Mucosa of descending colon (tissue), 3 donors: ENCODE measurements around the gene TBX15. TPM values are rescaled to one million over a fixed set of nuclear protein-coding genes. Genes with fewer than 3 reads are reported as not detected.

Source experiments
- ATAC-seq: fragments of 200-7000 bp; cut with Tn5 transposase; one replicate; pipeline ENCODE4 v1.9.1; 2020; ENCODE audit warnings: mild to moderate bottlenecking, moderate library complexity
- DNase-seq, 3 donors: peaks; one replicate each; pipeline ENCODE4 v3.0.0-alpha.2; 2020
- H3K36me3 ChIP-seq: fragments of 200-600 bp; one replicate; pipeline ENCODE4 v1.8.0; 2021; ENCODE audit warnings: low read depth, mild to moderate bottlenecking
- H3K4me1 ChIP-seq: fragments of 200-600 bp; one replicate; pipeline ENCODE4 v1.8.0; 2021; ENCODE audit warnings: low read depth, mild to moderate bottlenecking
- H3K4me3 ChIP-seq: fragments of 200-600 bp; one replicate; pipeline ENCODE4 v1.8.0; 2021; ENCODE audit warnings: mild to moderate bottlenecking
- H3K9me3 ChIP-seq: fragments of 200-600 bp; one replicate; pipeline ENCODE4 v1.8.0; 2021; ENCODE audit warnings: mild to moderate bottlenecking
- intact Hi-C, 2 donors: fragments of 100-400 bp; cut with DNase I in 1 of 2; cut with micrococcal nuclease in 1 of 2; formaldehyde crosslinking; loops; one replicate each; pipeline versions ENCODE4 v1.11.0 to v1.11.1; 2022; cut with DNase I, micrococcal nuclease
- total RNA-seq, 3 donors: library from RNA; stranded (reverse); fragmentation: NEBNext Ultra II Directional in 2 of 3; extraction: Animal tissue kit (Norgen Biotek cat#: 25700) in 2 of 3; gene quantifications; one replicate each; pipeline versions ENCODE4 v1.2.1 to v1.2.4, GENCODE V29; 2021 to 2023
- TF ChIP-seq, protein P1 (sequence below): fragments of 200-600 bp; IDR thresholded peaks from one replicate; pipeline ENCODE4 v1.8.0; 2022; ENCODE audit warnings: antibody characterized with exemption, mild to moderate bottlenecking
- donor health status: DM: no; HTN: no; CAD: no; lungs with moderate emphysema.
- donor health status: DM: no; HTN: no; CAD: no.
- donor health status: DM: no; HTN: yes; CAD: no.

TBX15 gene
- total RNA-seq, 3 donors from 2014 or later, result not detected

DNA sequence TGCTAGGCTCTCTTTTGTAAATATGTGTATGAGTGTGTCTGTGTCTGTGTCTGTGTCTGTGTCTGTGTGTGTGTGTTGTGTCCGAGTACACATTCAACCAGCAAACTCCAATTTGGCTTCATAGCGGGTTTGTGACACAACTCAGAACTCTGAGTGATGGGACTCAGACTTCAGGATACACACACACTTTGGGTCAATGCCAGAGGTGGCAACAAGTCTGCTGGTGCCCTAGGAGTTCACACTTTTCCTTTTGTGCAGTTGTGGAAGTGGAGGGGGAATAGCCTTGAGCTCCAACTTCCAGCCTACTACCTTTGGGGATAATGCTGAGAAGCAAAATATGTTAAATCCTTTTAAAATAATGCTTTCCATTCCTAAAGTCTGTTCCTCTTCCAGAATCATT, 16.6 kb upstream of the TBX15 start:
- DNase-seq (no peak), ATAC-seq (no peak)
- Histone ChIP-seq H3K4me3 (no peak overlapping the region), H3K36me3 (no peaks in the 10 kb centered on the region), H3K9me3 (no peaks in the 10 kb centered on the region), H3K4me1 (peaks cover 31% of the 10 kb centered on the region)
- TF ChIP-seq, protein P1, sequence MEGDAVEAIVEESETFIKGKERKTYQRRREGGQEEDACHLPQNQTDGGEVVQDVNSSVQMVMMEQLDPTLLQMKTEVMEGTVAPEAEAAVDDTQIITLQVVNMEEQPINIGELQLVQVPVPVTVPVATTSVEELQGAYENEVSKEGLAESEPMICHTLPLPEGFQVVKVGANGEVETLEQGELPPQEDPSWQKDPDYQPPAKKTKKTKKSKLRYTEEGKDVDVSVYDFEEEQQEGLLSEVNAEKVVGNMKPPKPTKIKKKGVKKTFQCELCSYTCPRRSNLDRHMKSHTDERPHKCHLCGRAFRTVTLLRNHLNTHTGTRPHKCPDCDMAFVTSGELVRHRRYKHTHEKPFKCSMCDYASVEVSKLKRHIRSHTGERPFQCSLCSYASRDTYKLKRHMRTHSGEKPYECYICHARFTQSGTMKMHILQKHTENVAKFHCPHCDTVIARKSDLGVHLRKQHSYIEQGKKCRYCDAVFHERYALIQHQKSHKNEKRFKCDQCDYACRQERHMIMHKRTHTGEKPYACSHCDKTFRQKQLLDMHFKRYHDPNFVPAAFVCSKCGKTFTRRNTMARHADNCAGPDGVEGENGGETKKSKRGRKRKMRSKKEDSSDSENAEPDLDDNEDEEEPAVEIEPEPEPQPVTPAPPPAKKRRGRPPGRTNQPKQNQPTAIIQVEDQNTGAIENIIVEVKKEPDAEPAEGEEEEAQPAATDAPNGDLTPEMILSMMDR, result no peak
- intact Hi-C loops, result no loop called here

GRCh38 chr1:119004129-119004527, 16.0 kb upstream of the TBX15 start:
- H3K9me3 ChIP-seq, result no peaks in the 10 kb centered on the region
- H3K4me1 ChIP-seq, result peaks cover 31% of the 10 kb centered on the region
- intact Hi-C loops, result no loop called here
- DNase-seq (no peak), ATAC-seq (no peak)
- H3K4me3 ChIP-seq, result no peak overlapping the region
- TF ChIP-seq, protein P1, result no peak
- H3K36me3 ChIP-seq, result no peaks in the 10 kb centered on the region

DNA sequence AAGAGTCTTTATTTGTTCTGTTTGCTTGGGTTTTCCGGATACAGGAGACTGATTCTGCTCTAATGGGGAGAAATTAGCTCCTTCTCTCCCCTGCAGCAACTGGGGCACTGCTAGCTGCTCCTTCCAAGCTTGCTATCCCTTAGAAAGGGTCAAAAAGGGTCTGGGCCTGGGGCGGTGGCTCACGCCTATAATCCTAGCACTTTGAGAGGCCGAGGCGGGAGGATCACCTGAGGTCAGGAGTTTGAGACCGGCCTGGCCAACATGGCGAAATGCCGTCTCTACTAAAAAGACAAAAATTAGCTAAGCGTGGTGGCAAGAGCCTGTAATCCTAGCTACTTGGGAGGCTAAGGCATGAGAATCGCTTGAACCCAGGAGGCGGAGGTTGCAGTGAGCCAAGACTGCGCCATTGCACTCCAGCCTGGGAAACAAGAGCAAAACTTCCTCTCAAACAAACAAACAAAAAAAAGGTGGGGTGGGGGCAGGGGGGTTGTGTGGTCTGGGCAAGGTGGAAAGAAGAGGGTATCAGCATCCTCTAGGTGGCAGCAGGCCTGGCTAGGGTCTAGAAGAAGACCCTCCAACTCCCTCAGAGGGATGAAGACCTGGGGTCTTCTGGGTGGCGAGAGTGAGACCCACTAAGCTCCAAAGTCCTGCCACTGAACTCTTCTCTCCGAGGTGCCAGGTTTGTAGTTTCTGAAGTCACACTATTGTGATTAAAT, 15.4 kb upstream of the TBX15 start:
- ATAC-seq (no peak), DNase-seq (no peak)
- H3K9me3 ChIP-seq, result no peaks in the 10 kb centered on the region
- intact Hi-C loops, result no loop called here
- no peaks in the 10 kb centered on the region for H3K36me3 ChIP-seq
- H3K4me3 ChIP-seq, result no peak overlapping the region
- H3K4me1 ChIP-seq, result peaks cover 31% of the 10 kb centered on the region
- TF ChIP-seq, protein P1, result no peak

DNA sequence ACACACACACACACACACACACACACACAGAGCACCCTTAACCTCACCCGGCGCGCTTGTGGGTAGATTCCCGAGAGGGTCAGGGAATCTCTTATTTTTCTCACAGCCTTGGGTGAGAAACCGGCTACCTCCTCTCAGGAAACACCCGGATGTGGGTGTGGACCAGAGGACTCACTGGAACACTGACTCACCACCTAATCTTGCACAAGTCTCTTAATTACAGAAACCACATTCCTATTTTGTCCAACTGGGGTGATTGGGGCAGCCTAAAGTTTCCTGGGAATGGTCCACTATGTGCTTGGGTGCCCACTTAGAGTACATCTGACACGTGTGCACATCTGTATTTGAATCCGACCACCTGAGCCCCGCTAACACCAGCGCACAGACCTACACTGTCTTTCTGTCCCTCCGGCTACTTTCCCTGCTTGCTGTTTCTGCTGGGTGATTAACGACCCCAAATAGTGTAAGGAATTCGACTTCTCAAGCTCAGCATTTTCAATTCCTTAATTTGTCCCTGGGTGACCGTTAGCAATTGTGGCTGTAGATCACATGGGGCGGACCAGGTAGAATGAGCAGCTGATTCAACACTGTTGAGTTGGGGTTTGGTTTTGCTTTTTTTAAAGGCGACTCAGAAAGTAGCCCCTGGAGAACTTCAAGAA, 14.0 kb upstream of the TBX15 start:
- Histone ChIP-seq H3K4me3 (no peak overlapping the region), H3K9me3 (no peaks in the 10 kb centered on the region), H3K4me1 (peaks cover 24% of the 10 kb centered on the region), H3K36me3 (no peaks in the 10 kb centered on the region)
- DNase-seq (no peak), ATAC-seq (peak; percentile 74)
- TF ChIP-seq, protein P1, result no peak
- intact Hi-C loops, result no loop called here

DNA sequence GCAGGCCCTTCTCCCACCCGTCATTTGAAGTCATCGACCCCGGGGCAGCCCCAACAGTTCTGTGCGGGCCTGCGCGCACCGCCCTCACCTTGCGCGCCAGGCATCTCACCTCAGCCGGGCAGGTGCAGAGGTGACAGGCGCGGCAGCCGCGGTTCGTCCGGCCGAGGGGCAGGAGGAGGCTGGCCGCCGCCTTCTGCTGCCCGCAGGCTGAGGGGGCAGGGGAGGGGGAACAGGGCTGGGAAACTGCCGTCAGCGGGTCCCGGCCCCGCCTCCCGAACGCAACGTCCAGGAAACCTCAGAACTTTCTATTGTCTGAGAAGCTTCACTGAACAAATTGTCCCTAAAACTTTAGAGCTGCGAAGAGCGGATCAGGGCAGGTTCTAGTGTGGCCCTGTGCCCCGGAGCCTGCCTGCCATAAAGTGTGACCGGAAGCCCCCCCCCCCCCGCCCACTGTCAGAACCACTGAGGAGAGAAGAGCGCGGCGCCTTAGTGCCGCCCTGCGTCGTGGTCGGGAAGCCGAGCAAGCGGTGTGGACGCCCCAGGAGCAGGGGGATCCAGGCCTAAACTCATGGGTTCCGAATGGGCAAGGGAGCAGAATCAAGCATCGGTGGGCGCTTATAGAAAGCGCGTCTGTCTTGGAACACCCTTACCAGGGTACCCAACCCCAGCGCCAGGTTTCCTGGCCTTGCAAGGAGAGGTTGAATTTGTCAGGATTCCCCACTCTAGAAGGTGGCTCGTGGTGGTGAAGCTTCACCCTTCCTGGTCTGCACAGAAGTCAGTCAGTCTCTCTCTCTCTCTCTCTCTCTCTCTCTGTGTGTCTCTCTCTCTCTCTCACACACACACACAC, 13.3 kb upstream of the TBX15 start:
- DNase-seq (no peak), ATAC-seq (peak; percentile 40)
- Histone ChIP-seq H3K4me3 (no peak overlapping the region), H3K9me3 (no peaks in the 10 kb centered on the region), H3K4me1 (peaks cover 20% of the 10 kb centered on the region), H3K36me3 (no peaks in the 10 kb centered on the region)
- TF ChIP-seq, protein P1, result no peak
- intact Hi-C loops, result no loop called here
